Measurements from ENCODE around the gene HAPLN2.
"Not testable (repeated sequence)": the region's sequence is repeated elsewhere in the genome, so short reads cannot be mapped to it uniquely, and the experiment has no call there.

HAPLN2 gene

GRCh38 chr1:156592158-156592909 lies 26.9 kb upstream of the HAPLN2 start:
- peak; percentile 48 for DNase-seq

GRCh38 chr1:156592910-156593660 lies 26.1 kb upstream of the HAPLN2 start:
- DNase-seq = peak; percentile 38

- peak; percentile 21 for DNase-seq
These were observed 25.6 kb upstream of the HAPLN2 start for GRCh38 chr1:156593661-156593989.

GRCh38 chr1:156594190-156594589 lies 25.0 kb upstream of the HAPLN2 start:
- DNase-seq = no peak

- no peak for DNase-seq
These were observed 24.2 kb upstream of the HAPLN2 start for GRCh38 chr1:156595016-156595415.

DNA sequence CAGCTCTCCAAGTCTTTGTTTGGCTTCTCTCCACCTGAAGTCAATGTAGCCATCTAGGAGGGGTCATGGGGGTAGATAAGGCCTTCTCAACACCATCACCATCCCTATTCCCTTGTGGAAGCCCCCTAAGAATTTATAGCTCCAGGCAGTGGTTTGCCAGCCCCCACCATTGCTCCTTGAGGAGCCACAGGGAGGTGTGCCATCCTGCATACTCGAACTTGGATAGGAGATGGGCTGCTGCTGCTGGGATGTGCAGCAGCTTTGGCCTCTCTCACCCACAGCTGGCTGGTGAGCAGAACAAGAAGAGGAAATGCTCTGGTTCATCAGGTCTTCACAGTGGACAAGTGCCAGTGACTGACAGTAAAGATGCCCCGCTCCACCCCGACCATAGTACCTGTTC lies 22.8 kb upstream of the HAPLN2 start:
- no peak for DNase-seq

GRCh38 chr1:156598125-156598524 lies 21.1 kb upstream of the HAPLN2 start:
- DNase-seq = no peak

DNA sequence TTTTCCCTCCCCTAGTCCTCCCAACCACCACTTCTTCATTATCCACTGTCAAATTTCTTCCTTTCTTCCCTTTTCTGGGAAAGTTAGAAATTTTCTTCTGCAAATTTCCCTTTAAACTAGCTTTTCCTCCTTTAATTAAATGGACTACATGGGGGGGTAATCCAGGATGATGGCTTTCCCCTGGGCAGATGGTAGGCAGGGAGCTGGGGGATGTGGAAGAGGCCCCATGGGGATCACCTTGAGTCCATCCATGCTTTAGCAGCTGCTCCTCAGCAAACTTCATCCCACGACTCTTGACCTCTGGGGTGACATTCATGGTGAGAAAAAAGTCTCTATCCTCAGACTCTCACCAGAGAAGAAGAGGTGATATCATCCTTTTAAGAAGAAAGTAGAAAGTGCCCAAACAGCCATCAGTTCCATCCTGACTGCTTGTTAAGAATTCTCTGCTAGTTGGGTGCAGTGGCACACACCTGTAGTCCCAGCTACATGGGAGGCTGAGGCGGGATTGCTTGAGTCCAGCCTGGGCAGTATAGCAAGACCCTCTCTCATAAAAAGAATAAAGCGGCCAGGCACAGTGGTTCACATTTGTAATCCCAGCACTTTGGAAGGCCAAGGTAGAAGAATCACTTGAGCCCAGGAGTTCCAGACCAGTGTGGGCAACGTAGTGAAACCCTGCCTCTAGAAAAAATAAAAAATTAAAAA lies 20.3 kb upstream of the HAPLN2 start:
- no peak for DNase-seq

GRCh38 chr1:156599811-156600210 lies 19.4 kb upstream of the HAPLN2 start:
- no peak for DNase-seq

DNA sequence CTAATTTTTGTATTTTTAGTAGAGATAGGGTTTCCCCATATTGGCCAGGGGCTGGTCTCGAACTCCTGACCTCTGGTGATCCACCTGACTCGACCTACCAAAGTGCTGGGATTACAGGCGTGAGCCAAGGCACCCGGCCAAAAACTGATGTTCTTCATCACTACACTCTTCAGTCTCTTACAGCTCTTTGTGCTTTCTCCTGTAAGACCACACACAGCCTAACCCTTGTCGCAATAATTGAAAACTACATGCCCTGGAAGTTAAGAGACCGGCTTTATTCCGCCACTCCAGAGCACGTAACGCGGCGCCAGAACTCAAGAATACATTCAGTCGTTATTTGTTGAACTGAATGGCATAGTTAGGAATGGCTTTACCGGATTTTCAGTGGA lies 18.5 kb upstream of the HAPLN2 start:
- DNase-seq = no peak

DNA sequence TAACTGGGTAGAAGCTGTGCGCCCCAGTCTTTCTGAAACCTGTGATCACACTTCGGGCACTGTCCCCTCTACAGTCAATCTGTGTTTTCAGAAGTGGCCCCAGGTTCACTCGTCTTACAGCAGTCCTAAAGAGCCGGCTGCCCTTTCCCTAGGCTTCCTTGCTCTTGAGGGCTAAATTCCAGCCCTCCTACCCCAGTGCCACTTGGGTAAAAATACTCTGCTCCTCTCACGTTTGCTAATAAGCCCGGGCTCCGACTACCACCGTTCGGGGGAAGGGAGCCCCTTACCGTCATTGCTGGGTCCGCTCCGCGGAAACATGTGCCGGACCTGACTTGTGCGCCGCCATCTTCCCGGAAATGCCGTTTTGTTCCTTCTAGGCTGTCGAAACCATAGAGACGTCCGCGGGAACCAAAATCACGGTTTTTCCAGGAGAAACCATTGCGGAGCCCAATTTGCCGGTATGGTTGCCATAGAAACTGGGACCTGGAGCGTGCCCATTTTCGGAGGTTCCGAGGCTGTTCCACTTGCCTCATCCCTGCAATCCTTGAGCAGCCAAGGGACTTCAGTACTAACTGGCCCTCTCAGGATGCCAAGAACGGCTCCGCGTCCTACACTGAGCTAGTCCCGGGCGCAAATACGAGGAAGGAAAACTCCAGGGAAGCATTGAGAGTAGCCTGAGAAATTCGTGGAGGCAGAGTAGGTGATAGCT lies 17.9 kb upstream of the HAPLN2 start, which contains the start of gene GPATCH4:
Gene GPATCH4 (minus strand): TSS at position 358 of the 709 bp plus-strand sequence.
- peak; percentile 92 for DNase-seq

DNA sequence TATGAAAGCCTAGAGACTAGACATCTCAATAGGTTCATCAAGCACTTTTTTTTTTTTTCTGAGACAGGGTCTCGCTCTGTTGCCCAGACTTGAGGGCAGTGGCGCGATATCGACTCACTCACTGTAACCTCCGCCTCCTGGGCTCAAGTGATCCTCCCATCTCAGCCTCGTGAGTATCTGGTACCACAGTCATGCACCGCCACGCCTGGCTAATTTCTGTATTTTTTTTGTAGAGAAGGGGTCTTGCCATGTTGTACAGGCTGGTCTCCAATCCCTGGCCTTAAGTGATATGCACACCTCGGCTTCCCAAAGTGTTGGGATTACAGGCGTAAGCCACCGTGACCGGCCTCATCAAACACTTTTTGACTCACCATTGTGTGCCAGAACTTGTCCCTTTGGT lies 17.3 kb upstream of the HAPLN2 start:
- DNase-seq = no peak

DNA sequence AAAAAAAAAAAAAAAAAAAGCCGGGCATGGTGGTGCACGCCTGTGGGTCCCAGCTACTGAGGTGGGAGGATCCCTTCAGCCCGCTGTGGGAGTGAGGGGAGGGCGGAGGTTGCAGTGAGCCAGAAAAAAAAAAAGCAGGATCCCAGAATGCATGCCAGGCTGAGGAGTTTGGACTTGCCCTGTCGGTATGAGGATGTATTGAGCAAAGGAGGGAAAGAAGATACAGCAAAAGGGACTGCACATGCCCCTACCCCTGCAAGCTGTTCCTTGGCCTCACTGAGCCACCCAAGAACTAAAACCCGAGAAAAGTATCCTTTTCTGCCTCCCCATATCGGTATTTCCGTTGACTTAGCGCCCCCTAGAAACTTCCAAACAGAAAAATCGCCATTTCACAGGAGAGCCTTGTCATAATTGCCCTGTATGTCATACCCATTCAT lies 16.6 kb upstream of the HAPLN2 start:
- DNase-seq = peak; percentile 47

DNA sequence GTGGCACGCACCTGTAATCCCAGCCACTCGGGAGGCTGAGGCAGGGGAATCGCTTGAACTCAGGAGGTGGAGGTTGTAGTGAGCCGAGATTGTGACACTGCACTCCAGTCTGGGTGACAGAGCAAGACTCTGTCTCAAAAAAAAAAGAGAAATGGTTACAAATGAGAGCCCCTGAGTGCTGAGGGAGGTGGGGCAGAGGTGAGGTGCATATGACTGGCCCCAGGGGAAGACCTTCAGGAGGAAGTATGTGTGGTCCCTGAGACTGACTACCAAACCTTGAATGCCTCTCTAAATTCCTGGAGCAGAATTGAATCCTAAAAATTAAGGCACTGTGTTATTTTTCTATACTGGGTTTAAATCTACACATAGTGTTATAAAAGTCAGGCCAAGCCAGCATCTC lies 11.9 kb upstream of the HAPLN2 start:
- not testable (repeated sequence) for DNase-seq

- peak; percentile 82 for DNase-seq
These were observed 11.1 kb upstream of the HAPLN2 start for GRCh38 chr1:156608036-156608674.

GRCh38 chr1:156608981-156609380 lies 10.2 kb upstream of the HAPLN2 start:
- no peak for DNase-seq

- DNase-seq = not testable (repeated sequence)
These were observed 9.1 kb upstream of the HAPLN2 start for GRCh38 chr1:156610072-156610471.

- DNase-seq = no peak
These were observed 6.5 kb upstream of the HAPLN2 start for GRCh38 chr1:156612666-156613065.

DNA sequence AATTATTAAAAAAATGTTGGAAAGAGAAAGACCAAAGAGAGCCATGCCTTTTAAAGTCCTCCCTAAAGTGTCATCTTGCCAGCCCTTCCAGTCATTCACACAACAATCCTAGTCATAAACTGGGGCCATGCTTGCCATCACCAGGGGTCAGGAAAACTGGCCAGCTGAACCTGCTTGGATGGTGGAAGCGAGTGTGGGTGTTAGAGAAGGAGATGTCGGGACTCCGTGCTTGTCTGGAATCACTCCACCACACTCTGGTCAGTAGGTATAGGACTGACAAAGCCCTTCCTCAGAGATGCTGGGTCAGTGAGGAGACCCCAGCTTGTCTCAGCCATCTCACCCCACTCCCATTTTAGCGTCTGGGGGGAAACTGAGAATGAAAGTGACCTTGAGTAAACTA lies 3.3 kb upstream of the HAPLN2 start:
- DNase-seq = no peak

DNA sequence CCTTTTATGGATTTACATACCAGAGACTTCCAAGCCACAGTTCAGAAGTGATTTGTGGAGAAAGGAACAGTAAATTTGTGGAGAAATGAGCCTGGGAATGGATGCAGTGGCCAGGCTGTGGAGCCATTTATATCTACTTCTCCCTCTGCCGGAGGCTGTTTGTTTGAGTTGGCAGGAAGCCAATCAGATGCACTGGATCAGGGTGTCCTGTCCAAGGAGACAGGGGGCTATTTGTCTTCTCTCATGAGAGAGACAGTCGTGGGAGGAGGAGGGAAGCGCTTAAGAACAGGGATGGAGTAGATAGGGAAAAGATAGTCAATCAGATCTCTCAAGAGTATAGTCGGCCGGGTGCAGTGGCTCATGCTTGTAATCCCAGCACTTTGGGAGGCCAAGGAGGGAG lies 2.8 kb upstream of the HAPLN2 start:
- DNase-seq = peak; percentile 72

- no peak for DNase-seq
These were observed 354 bp downstream of the HAPLN2 start for GRCh38 chr1:156619582-156619955.

DNA sequence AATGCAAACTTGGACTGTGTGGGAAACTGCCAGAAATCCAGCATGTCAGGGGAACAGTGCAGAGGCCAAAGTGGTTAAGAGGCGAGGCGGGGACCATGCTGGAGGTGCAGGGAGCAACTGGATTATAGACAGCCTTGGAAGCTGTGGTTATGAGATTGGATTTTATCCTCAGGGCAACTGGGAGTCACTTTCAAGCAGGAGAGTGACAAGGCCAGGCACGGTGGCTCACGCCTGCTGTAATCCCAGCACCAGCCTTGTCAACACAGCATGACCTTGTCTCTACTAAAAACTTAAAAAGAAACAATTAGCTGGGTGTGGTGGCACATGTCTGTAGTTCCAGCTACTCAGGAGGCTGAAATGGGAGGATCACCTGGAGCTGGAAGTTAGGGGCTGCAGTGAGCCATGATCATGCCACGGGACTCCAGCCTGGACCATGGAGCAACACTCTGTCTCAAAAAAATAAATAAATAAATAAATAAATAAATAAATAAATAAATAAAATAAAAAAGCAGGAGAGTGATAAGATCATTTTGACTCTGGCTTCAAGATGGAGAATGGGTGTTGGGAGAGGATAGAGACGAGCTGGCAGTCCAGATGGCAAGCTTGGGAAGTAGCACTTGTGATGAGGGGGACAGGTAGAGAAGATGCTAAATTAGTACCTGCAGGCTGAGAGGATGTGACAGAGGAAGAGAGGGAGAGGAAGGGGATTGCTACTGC lies 3.5 kb downstream of the HAPLN2 start:
- no peak for DNase-seq
